BJ (cell line): Measurements from ENCODE around the gene LARP1. TPM values are rescaled to one million over a fixed set of nuclear protein-coding genes. Genes with fewer than 3 reads are reported as not detected.
A peak's percentile ranks its signal among the peaks of the same experiment; 100 is the strongest.

Source experiments
- CTCF ChIA-PET: fragments of 350-600 bp; formaldehyde crosslinking; extraction: SDS; loops from one replicate; lab custom pipeline; 2021; ENCODE audit warnings: antibody characterized with exemption, inconsistent platforms; lab: Yijun Ruan, JAX
- POLR2A ChIA-PET: fragments of 300-600 bp; sonication (Branson Sonifier 250); formaldehyde crosslinking; extraction: SDS; loops from one replicate; lab custom pipeline; 2021; ENCODE audit warnings: antibody characterized with exemption; lab: Charles Lee
- DNase-seq: peaks from one replicate; pipeline ENCODE4 v3.0.0-alpha.2; 2011; ENCODE audit warnings: low read depth
- H3K27me3 ChIP-seq: 2 replicates; pipeline ENCODE4 v1.6.0; 2011; ENCODE audit warnings: low read length; ENCODE audit not compliant: control insufficient read depth, insufficient read depth
- H3K36me3 ChIP-seq: 2 replicates; pipeline ENCODE4 v1.5.1; 2011; ENCODE audit warnings: low read length; ENCODE audit not compliant: control insufficient read depth, insufficient read depth
- H3K4me3 ChIP-seq: 2 replicates; pipeline ENCODE4 v1.5.1; 2011; ENCODE audit warnings: low read depth, mild to moderate bottlenecking, control low read depth, low read length
- CTCF ChIP-seq: IDR thresholded peaks from 2 replicates; pipeline ENCODE4 v1.5.1; 2011; ENCODE audit warnings: low read depth, mild to moderate bottlenecking, control low read depth, inconsistent platforms, low read length, moderate library complexity; ENCODE audit not compliant: insufficient read depth
- polyA plus RNA-seq: library from polyadenylated mRNA; depleted of rRNA; stranded (reverse); fragments of >200 nt; gene quantifications from 2 replicates; pipeline ENCODE4 v1.2.3, GENCODE V29; 2011

Gene LARP1
- polyA plus RNA-seq, 1 experiment: 59.0 TPM

GRCh38 chr5:154860765-154861164, 105.6 kb downstream of the LARP1 start:
- H3K36me3 ChIP-seq: peaks cover 2% of the 10 kb centered on the region; the same call in 1 of the 2 replicates
- POLR2A ChIA-PET: no interaction called here

GRCh38 chr5:154861946-154862345, 106.8 kb downstream of the LARP1 start:
- TF ChIP-seq CTCF: no peak
- Histone ChIP-seq H3K27me3 (no peaks in the 10 kb centered on the region), H3K4me3 (no peak overlapping the region), H3K36me3 (peaks cover 4% of the 10 kb centered on the region; the same call in 1 of the 2 replicates)
- DNase-seq: no peak
- POLR2A ChIA-PET: no interaction called here
- CTCF ChIA-PET: no interaction called here

More at GRCh38 chr5:154860765-154861164, 105.6 kb downstream of the LARP1 start:
- TF ChIP-seq CTCF: no peak
- Histone ChIP-seq H3K4me3 (peak overlapping the region; percentile 80), H3K27me3 (no peaks in the 10 kb centered on the region)
- DNase-seq: no peak
- CTCF ChIA-PET: interaction anchor here (0.9 kb wide), 1 partner anchor 12 kb away, joined by 4 read pairs; no protein-coding TSS in a partner anchor

GRCh38 chr5:154862766-154863165, 107.6 kb downstream of the LARP1 start:
- no peak for TF ChIP-seq CTCF
- H3K27me3 ChIP-seq: no peaks in the 10 kb centered on the region
- DNase-seq: no peak
- H3K36me3 ChIP-seq: peaks cover 4% of the 10 kb centered on the region; the same call in 1 of the 2 replicates
- H3K4me3 ChIP-seq: no peak overlapping the region
- CTCF ChIA-PET: interaction anchor here (1.5 kb wide), 1 partner anchor 14 kb away, joined by 4 read pairs; no protein-coding TSS in a partner anchor
- POLR2A ChIA-PET: no interaction called here

- no peaks in the 10 kb centered on the region for H3K27me3 ChIP-seq
- DNase-seq: no peak
- CTCF ChIA-PET: interaction anchor here (1.5 kb wide), 1 partner anchor 13 kb away, joined by 4 read pairs; no protein-coding TSS in a partner anchor
- H3K4me3 ChIP-seq: no peak overlapping the region
- no peak for TF ChIP-seq CTCF
- H3K36me3 ChIP-seq: peaks cover 4% of the 10 kb centered on the region; the same call in 1 of the 2 replicates
- POLR2A ChIA-PET: interaction anchor here (0.7 kb wide), 1 partner anchor 771 kb away, joined by 7 read pairs; no protein-coding TSS in a partner anchor
Observed at GRCh38 chr5:154863291-154864080, 108.3 kb downstream of the LARP1 start.

- no peak for TF ChIP-seq CTCF
- Histone ChIP-seq H3K27me3 (no peaks in the 10 kb centered on the region), H3K36me3 (peaks cover 5% of the 10 kb centered on the region), H3K4me3 (no peak overlapping the region)
- CTCF ChIA-PET: no interaction called here
- DNase-seq: no peak
- POLR2A ChIA-PET: interaction anchor here (0.5 to 0.6 kb wide), 2 partner anchors 49 to 90 kb away, joined by 3 to 8 read pairs; no protein-coding TSS in a partner anchor
Observed at GRCh38 chr5:154865466-154866184, 110.4 kb downstream of the LARP1 start.
